Measurements from ENCODE around the gene LACTB. TPM values are rescaled to one million over a fixed set of nuclear protein-coding genes. Genes with fewer than 3 reads are reported as not detected.
A peak's percentile ranks its signal among the peaks of the same experiment; 100 is the strongest.

The LACTB gene
- total RNA-seq, 3 donors from 2014 or later (not counting 1 experiment from before 2014, with no cell fraction given) = 17.1 to 29.1 (median 26.4) TPM

GRCh38 chr15:63136742-63137141, 15.1 kb downstream of the LACTB start:
- H3K4me3 ChIP-seq (ENCODE audit: low read length) = no peak overlapping the region
- H3K27me3 ChIP-seq (ENCODE audit: control insufficient read depth, insufficient read depth, low read length) = no peaks in the 10 kb centered on the region
- H3K4me3 Mint-ChIP-seq = no peak overlapping the region
- no peaks in the 10 kb centered on the region for H3K36me3 ChIP-seq (ENCODE audit: control insufficient read depth, insufficient read depth, low read length)
- no peaks in the 10 kb centered on the region for H3K36me3 Mint-ChIP-seq
- 100% methylated on average over 1 of the region's 2 CpGs for WGBS (ENCODE audit: insufficient coverage)
- H3K4me1 ChIP-seq (ENCODE audit: control insufficient read depth, insufficient read depth, low read length) = no peaks in the 10 kb centered on the region
- no peak overlapping the region for H3K27ac ChIP-seq (ENCODE audit: low read length)
- TF ChIP-seq CTCF (IDR thresholded peaks at IDR 0.05) = no peak
- DNase-seq (no peak), ATAC-seq (no peak)
- H3K9me3 Mint-ChIP-seq = no peaks in the 10 kb centered on the region
- no peaks in the 10 kb centered on the region for H3K9me3 ChIP-seq (ENCODE audit: control insufficient read depth, insufficient read depth, low read length)
- intact Hi-C loops (cut with micrococcal nuclease) = no loop called here
- no peaks in the 10 kb centered on the region for H3K27me3 Mint-ChIP-seq (ENCODE audit: low read depth in 2 of 2)
- no peaks in the 10 kb centered on the region for H3K4me1 Mint-ChIP-seq
- H3K27ac Mint-ChIP-seq = no peak overlapping the region

GRCh38 chr15:63140936-63141335, 19.3 kb downstream of the LACTB start:
- H3K27ac ChIP-seq (ENCODE audit: low read length) = no peak overlapping the region
- DNase-seq (no peak), ATAC-seq (no peak)
- no peak for TF ChIP-seq CTCF (IDR thresholded peaks at IDR 0.05)
- no CpG with 5 or more reads among the region's 2 CpGs for WGBS (ENCODE audit: insufficient coverage)
- Mint-ChIP-seq H3K27me3 (ENCODE audit: low read depth in 2 of 2) (no peaks in the 10 kb centered on the region), H3K36me3 (no peaks in the 10 kb centered on the region), H3K9me3 (no peaks in the 10 kb centered on the region), H3K4me3 (no peak overlapping the region), H3K4me1 (no peaks in the 10 kb centered on the region), H3K27ac (no peak overlapping the region)
- intact Hi-C loops (cut with micrococcal nuclease) = no loop called here
- no peak overlapping the region for H3K4me3 ChIP-seq (ENCODE audit: low read length)
- H3K4me1 ChIP-seq (ENCODE audit: control insufficient read depth, insufficient read depth, low read length) = no peaks in the 10 kb centered on the region
- no peaks in the 10 kb centered on the region for H3K27me3 ChIP-seq (ENCODE audit: control insufficient read depth, insufficient read depth, low read length)
- no peaks in the 10 kb centered on the region for H3K9me3 ChIP-seq (ENCODE audit: control insufficient read depth, insufficient read depth, low read length)
- peaks cover 4% of the 10 kb centered on the region for H3K36me3 ChIP-seq (ENCODE audit: control insufficient read depth, insufficient read depth, low read length)

GRCh38 chr15:63145426-63145825, 23.8 kb downstream of the LACTB start:
- H3K4me1 Mint-ChIP-seq = no peaks in the 10 kb centered on the region
- Histone ChIP-seq H3K4me3 (ENCODE audit: low read length) (no peak overlapping the region), H3K9me3 (ENCODE audit: control insufficient read depth, insufficient read depth, low read length) (no peaks in the 10 kb centered on the region), H3K4me1 (ENCODE audit: control insufficient read depth, insufficient read depth, low read length) (no peaks in the 10 kb centered on the region), H3K27ac (ENCODE audit: low read length) (no peak overlapping the region), H3K36me3 (ENCODE audit: control insufficient read depth, insufficient read depth, low read length) (peaks cover 4% of the 10 kb centered on the region), H3K27me3 (ENCODE audit: control insufficient read depth, insufficient read depth, low read length) (no peaks in the 10 kb centered on the region)
- intact Hi-C loops (cut with micrococcal nuclease) = no loop called here
- no peak overlapping the region for H3K27ac Mint-ChIP-seq
- TF ChIP-seq CTCF (IDR thresholded peaks at IDR 0.05) = no peak
- ATAC-seq (no peak), DNase-seq (no peak)
- no peaks in the 10 kb centered on the region for H3K27me3 Mint-ChIP-seq (ENCODE audit: low read depth in 2 of 2)
- H3K36me3 Mint-ChIP-seq = no peaks in the 10 kb centered on the region
- H3K9me3 Mint-ChIP-seq = no peaks in the 10 kb centered on the region
- WGBS (ENCODE audit: insufficient coverage) = 91% methylated on average over 2 of the region's 2 CpGs
- no peak overlapping the region for H3K4me3 Mint-ChIP-seq

GRCh38 chr15:63146684-63147083, 25.0 kb downstream of the LACTB start:
- intact Hi-C loops (cut with micrococcal nuclease) = no loop called here
- TF ChIP-seq CTCF (IDR thresholded peaks at IDR 0.05) = no peak
- H3K4me1 Mint-ChIP-seq = no peaks in the 10 kb centered on the region
- H3K27ac Mint-ChIP-seq = peak overlapping the region in 1 of 2 donors; percentile 33
- Histone ChIP-seq H3K27ac (ENCODE audit: low read length) (no peak overlapping the region), H3K4me3 (ENCODE audit: low read length) (no peak overlapping the region), H3K36me3 (ENCODE audit: control insufficient read depth, insufficient read depth, low read length) (peaks cover 4% of the 10 kb centered on the region), H3K9me3 (ENCODE audit: control insufficient read depth, insufficient read depth, low read length) (no peaks in the 10 kb centered on the region), H3K27me3 (ENCODE audit: control insufficient read depth, insufficient read depth, low read length) (no peaks in the 10 kb centered on the region), H3K4me1 (ENCODE audit: control insufficient read depth, insufficient read depth, low read length) (no peaks in the 10 kb centered on the region)
- peak in 1 of 2 donors; percentile 14 for DNase-seq
- H3K4me3 Mint-ChIP-seq = no peak overlapping the region
- no peaks in the 10 kb centered on the region for H3K36me3 Mint-ChIP-seq
- 64% methylated on average over 3 of the region's 3 CpGs for WGBS (ENCODE audit: insufficient coverage)
- no peaks in the 10 kb centered on the region for H3K9me3 Mint-ChIP-seq
- H3K27me3 Mint-ChIP-seq (ENCODE audit: low read depth in 2 of 2) = no peaks in the 10 kb centered on the region
- no peak for ATAC-seq
